GM12878 (cell line): ENCODE results near the gene DIP2C.

Source experiments
- BRCA1 ChIP-seq: IDR thresholded peaks from 2 replicates; pipeline ENCODE4 v1.6.1; 2011; ENCODE audit warnings: low read depth, low read length, improper control_type of control experiment
- CEBPB ChIP-seq, 2 experiments: fragments of 150-350 bp in 1 of 2; IDR thresholded peaks; 2 replicates each; pipeline ENCODE4 v1.6.1; 2012 to 2014; ENCODE audit warnings: low read depth in 2 of 2, low read length in 2 of 2, borderline replicate concordance in 1 of 2, inconsistent platforms in 1 of 2
- MEF2B ChIP-seq: fragments of 450-650 bp; IDR thresholded peaks from 2 replicates; pipeline ENCODE4 v1.6.1; 2018; ENCODE audit warnings: mild to moderate bottlenecking, moderate library complexity; ENCODE audit not compliant: partially characterized antibody, poor library complexity, severe bottlenecking
- NFYB ChIP-seq: IDR thresholded peaks from 2 replicates; pipeline ENCODE4 v1.6.1; 2011; ENCODE audit warnings: low read depth, mild to moderate bottlenecking, low read length, improper control_type of control experiment, moderate library complexity; ENCODE audit not compliant: insufficient read depth
- PAX5 ChIP-seq: IDR thresholded peaks from 2 replicates; pipeline ENCODE4 v1.6.1; 2011; ENCODE audit warnings: low read depth, low read length, borderline replicate concordance
- POLR2AphosphoS5 ChIP-seq: IDR thresholded peaks from 2 replicates; pipeline ENCODE4 v1.6.1; 2011; ENCODE audit warnings: mild to moderate bottlenecking, low read length, inconsistent platforms
- SP1 ChIP-seq: IDR thresholded peaks from one replicate; pipeline ENCODE4 v1.6.1; 2011; ENCODE audit warnings: low read depth, low read length
- SUPT20H ChIP-seq: IDR thresholded peaks from 2 replicates; pipeline ENCODE4 v1.6.1; 2011; ENCODE audit warnings: low read depth, mild to moderate bottlenecking, low read length, moderate library complexity, borderline replicate concordance; ENCODE audit not compliant: control insufficient read depth
- WRNIP1 ChIP-seq: IDR thresholded peaks from 2 replicates; pipeline ENCODE4 v1.6.1; 2011; ENCODE audit warnings: low read depth, low read length, improper control_type of control experiment, borderline replicate concordance
- ZBTB33 ChIP-seq: fragments of 450-650 bp; IDR thresholded peaks from 2 replicates; pipeline ENCODE4 v1.6.1; 2017; ENCODE audit warnings: mild to moderate bottlenecking
- ZBTB40 ChIP-seq: fragments of 450-650 bp; IDR thresholded peaks from 2 replicates; pipeline ENCODE4 v1.6.1; 2016; ENCODE audit warnings: mild to moderate bottlenecking, moderate library complexity, borderline replicate concordance
- ZNF384 ChIP-seq: IDR thresholded peaks from 2 replicates; pipeline ENCODE4 v1.6.1; 2012; ENCODE audit warnings: low read depth, mild to moderate bottlenecking, low read length, improper control_type of control experiment, borderline replicate concordance
- TF ChIP-seq, protein P1 (sequence below), 3 experiments: IDR thresholded peaks in 2 of 3; conservative IDR thresholded peaks in 1 of 3; 2 replicates each; pipeline ENCODE4 v1.5.1; 2011; ENCODE audit warnings: low read depth in 3 of 3, low read length in 3 of 3, mild to moderate bottlenecking in 3 of 3, control low read depth in 2 of 3, moderate library complexity in 2 of 3, inconsistent platforms in 1 of 3, mixed read lengths in 1 of 3; ENCODE audit not compliant: control insufficient read depth in 2 of 3, insufficient read depth in 1 of 3; ENCODE audit errors: extremely low read depth in 1 of 3

DNA sequence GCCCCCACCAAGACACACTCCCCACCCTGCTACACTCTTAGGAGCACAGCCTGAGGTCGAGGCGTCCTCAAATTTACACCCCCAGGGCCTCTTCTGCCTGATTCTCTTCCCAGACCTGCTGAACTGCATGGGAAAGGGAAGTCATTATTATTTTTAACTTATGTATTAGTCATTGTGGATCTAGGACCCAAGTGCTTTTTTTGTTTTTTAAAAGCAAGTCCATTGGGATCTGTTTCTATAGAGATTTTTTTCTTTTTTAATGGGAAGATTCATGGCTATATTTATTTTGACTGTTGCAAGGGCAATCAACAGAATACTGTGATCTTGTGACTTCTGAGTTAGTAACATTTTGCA lies 350.5 kb downstream of the DIP2C start:
- no peak for TF ChIP-seq BRCA1
- TF ChIP-seq ZBTB33 = no peak
- TF ChIP-seq WRNIP1 = no peak
- TF ChIP-seq, protein P1, sequence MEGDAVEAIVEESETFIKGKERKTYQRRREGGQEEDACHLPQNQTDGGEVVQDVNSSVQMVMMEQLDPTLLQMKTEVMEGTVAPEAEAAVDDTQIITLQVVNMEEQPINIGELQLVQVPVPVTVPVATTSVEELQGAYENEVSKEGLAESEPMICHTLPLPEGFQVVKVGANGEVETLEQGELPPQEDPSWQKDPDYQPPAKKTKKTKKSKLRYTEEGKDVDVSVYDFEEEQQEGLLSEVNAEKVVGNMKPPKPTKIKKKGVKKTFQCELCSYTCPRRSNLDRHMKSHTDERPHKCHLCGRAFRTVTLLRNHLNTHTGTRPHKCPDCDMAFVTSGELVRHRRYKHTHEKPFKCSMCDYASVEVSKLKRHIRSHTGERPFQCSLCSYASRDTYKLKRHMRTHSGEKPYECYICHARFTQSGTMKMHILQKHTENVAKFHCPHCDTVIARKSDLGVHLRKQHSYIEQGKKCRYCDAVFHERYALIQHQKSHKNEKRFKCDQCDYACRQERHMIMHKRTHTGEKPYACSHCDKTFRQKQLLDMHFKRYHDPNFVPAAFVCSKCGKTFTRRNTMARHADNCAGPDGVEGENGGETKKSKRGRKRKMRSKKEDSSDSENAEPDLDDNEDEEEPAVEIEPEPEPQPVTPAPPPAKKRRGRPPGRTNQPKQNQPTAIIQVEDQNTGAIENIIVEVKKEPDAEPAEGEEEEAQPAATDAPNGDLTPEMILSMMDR (IDR thresholded peaks at IDR 0.05 in 2 of 3, conservative IDR thresholded peaks at IDR 0.05 in 1 of 3; ENCODE audit: control insufficient read depth in 2 of 3, extremely low read depth in 1 of 3, insufficient read depth in 1 of 3, low read depth in 3 of 3, low read length in 3 of 3) = no peak
- no peak for TF ChIP-seq ZNF384
- no peak for TF ChIP-seq CEBPB (IDR thresholded peaks at IDR 0.05; ENCODE audit: borderline replicate concordance in 1 of 2, low read depth in 2 of 2, low read length in 2 of 2)
- TF ChIP-seq MEF2B = no peak
- TF ChIP-seq PAX5 = no peak
- no peak for TF ChIP-seq POLR2AphosphoS5
- TF ChIP-seq ZBTB40 = no peak
- no peak for TF ChIP-seq SP1
- TF ChIP-seq NFYB = no peak
- TF ChIP-seq SUPT20H = no peak
